ENCODE measurements around the gene PHF19. TPM values are rescaled to one million over a fixed set of nuclear protein-coding genes. Genes with fewer than 3 reads are reported as not detected.

PHF19 gene
- total RNA-seq, 8 experiments from 2014 or later: 5.2 to 44.0 (median 12.0) TPM

DNA sequence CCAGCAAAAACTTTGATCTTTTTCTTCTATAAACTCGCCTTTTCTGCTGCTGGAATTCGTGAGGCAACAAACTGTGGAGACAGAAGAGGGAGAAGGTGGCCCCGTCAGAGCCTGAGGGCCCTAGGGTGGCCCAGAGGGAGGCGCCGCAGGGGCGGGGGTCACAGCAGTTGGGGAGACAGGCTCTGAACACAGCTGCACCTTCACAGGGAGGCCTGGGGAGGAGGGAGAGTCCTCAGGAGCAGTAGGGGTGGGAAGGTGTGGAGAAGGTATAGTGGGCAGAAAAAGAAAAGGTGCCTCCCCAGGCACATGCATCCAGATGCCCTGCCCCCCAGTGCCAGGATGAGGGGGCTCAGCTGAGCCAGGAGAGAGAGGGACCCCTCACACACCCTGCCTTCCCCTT lies 15.1 kb downstream of the PHF19 start:
- H3K27ac ChIP-seq: no peak overlapping the region
- ATAC-seq (replicated peaks in 6 of 8): no peak
- in situ Hi-C loops (cut with MboI; ENCODE audit: low pct_unique_long_range_greater_than_20kb in 2 of 9, low sequenced_read_pairs in 9 of 9, unreplicated experiment in 9 of 9): no loop called here
- H3K4me1 ChIP-seq (replicated peaks in 1 of 2): peaks cover 8 to 18% of the 10 kb centered on the region in 2 donors
- H3K4me3 ChIP-seq: no peak overlapping the region
- WGBS, 10 experiments: 75 to 100% (median 100%) methylated on average over 1 to 2 of the region's 6 CpGs; no CpG with 5 or more reads in 7 of the 10 experiments

DNA sequence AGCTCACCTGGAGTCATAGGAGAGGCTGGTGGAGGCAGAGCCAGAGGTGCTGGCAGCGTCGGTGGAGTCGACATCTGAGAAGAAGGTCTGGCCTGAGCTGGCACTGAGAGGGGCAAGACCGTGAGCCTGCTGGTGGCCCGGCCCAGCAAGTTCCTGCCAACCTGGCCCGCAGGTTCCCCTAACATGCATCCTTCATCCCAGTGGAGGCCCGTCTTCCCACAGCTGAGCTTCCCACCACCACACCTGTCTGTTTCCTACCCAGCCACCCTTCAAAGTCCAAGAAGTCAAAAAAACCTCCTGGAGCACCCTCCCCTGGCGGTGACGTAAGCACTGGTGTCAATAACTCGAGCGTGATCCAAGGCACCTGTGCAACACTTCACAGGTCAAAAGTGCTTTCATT lies 16.9 kb downstream of the PHF19 start:
- H3K4me3 ChIP-seq: no peak overlapping the region
- peaks cover under 1 to 16% of the 10 kb centered on the region in 2 donors for H3K4me1 ChIP-seq (replicated peaks in 1 of 2)
- WGBS, 10 experiments: 79 to 100% (median 92%) methylated on average over 1 to 7 of the region's 11 CpGs; no CpG with 5 or more reads in 5 of the 10 experiments
- no peak for ATAC-seq (replicated peaks in 6 of 8)
- in situ Hi-C loops (cut with MboI; ENCODE audit: low pct_unique_long_range_greater_than_20kb in 2 of 9, low sequenced_read_pairs in 9 of 9, unreplicated experiment in 9 of 9): no loop called here
- H3K27ac ChIP-seq: peak overlapping the region in 1 of 2 donors; percentile 56

DNA sequence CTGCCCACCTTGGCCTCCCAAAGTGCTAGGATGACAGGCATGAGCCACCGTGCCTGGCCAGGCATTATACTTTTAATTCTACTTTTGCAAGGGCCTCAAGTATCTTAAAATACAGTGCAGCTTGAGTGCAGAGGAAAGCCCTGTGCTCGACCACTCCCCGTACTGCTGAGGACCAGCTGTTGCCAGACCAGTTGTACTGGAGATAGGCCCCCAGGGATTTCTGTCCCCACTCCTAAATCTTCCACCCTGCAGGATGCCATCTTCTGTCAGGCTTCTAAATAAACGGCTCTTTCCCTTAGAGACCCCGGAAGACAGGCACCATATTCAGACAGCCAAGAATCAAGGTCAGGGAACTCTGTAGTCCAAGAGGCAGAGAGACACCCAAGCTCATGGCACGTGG lies 17.6 kb downstream of the PHF19 start:
- peak overlapping the region in 1 of 2 donors; percentile 56 for H3K27ac ChIP-seq
- no peak for ATAC-seq (replicated peaks in 6 of 8)
- peaks cover 0 to 11% of the 10 kb centered on the region in 2 donors for H3K4me1 ChIP-seq (replicated peaks in 1 of 2)
- in situ Hi-C loops (cut with MboI; ENCODE audit: low pct_unique_long_range_greater_than_20kb in 2 of 9, low sequenced_read_pairs in 9 of 9, unreplicated experiment in 9 of 9): no loop called here
- no peak overlapping the region for H3K4me3 ChIP-seq
- 73 to 100% (median 89%) methylated on average over 1 to 6 of the region's 6 CpGs; no CpG with 5 or more reads in 4 of the 10 experiments for WGBS, 10 experiments

DNA sequence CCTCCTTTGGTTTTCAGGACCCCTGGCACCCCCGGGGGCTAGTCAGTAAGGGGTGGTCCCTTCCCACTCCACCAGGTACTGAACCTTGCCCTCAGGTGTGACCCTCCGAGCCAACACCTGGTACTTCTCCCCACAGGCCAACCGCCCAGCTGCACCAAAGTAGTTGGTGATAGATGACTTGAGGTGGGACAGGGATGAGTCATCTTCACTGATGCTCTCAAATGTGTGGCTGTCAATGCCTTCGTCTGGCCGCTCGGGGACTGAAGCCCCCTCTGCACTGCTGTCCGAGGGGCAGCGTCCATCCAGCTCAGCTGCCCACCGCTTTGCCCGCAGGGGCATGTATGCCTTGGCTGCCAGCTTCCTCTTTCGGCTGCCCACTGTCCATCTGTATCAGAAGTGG lies 19.1 kb downstream of the PHF19 start:
- H3K27ac ChIP-seq: peak overlapping the region in 1 of 2 donors; percentile 13
- ATAC-seq (replicated peaks in 6 of 8): peak in 2 of 8 experiments; percentile 8
- no peak overlapping the region for H3K4me3 ChIP-seq
- H3K4me1 ChIP-seq (replicated peaks in 1 of 2): peaks cover 0 to 11% of the 10 kb centered on the region in 2 donors
- in situ Hi-C loops (cut with MboI; ENCODE audit: low pct_unique_long_range_greater_than_20kb in 2 of 9, low sequenced_read_pairs in 9 of 9, unreplicated experiment in 9 of 9): no loop called here
- 80 to 100% (median 98%) methylated on average over 1 to 7 of the region's 11 CpGs; no CpG with 5 or more reads in 6 of the 10 experiments for WGBS, 10 experiments

DNA sequence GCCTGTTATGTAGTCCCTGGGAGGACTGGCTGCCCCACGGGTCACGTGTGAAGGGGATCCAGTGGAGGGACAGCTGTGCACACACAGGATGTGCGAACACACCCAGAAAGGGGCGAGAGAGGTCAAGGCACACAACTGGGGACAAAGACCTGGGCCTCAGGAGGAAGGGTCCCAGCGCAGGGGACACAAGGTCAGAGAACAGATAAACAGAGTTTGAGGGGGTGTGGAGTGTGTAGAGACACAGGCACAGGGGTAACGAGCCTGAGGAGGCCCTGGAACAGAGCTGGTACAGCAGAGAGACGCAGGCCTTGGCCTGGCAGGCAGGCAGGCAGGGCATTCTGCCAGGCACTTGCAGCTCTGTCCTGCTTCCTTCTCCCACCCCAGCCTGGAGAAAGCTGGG lies 19.5 kb downstream of the PHF19 start:
- in situ Hi-C loops (cut with MboI; ENCODE audit: low pct_unique_long_range_greater_than_20kb in 2 of 9, low sequenced_read_pairs in 9 of 9, unreplicated experiment in 9 of 9): no loop called here
- WGBS, 10 experiments: 40 to 100% (median 80%) methylated on average over 1 to 2 of the region's 7 CpGs; no CpG with 5 or more reads in 5 of the 10 experiments
- Histone ChIP-seq H3K4me1 (replicated peaks in 1 of 2) (peaks cover 0 to 13% of the 10 kb centered on the region in 2 donors), H3K27ac (peak overlapping the region in 1 of 2 donors; percentile 13), H3K4me3 (no peak overlapping the region)
- ATAC-seq (replicated peaks in 6 of 8): peak in 2 of 8 experiments; percentile 6 to 19

DNA sequence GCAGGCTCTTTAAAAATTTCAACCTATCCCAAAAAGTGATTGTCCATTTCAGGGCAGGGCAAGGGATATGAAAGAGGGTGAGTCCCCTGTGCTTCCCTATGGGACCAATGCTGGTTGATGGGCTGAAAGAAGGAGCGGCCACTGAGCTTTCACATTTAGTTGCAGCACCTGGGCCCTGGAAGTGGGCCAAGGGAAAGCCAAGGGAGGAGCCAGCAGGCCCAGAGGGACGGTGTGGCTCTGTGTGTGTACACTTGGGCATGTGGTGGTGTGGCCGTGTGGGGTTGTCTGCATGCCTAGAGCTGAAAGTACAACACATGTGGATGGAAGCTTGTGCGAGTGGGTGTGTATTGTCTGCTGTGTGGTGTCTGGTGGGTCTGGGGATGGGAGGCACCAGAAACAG lies 20.3 kb downstream of the PHF19 start:
- ATAC-seq (replicated peaks in 6 of 8): no peak
- in situ Hi-C loops (cut with MboI; ENCODE audit: low pct_unique_long_range_greater_than_20kb in 2 of 9, low sequenced_read_pairs in 9 of 9, unreplicated experiment in 9 of 9): no loop called here
- Histone ChIP-seq H3K4me1 (replicated peaks in 1 of 2) (peaks cover 4 to 20% of the 10 kb centered on the region in 2 donors), H3K4me3 (no peak overlapping the region), H3K27ac (no peak overlapping the region)
- WGBS, 10 experiments: 93 to 100% methylated on average over 1 to 3 of the region's 4 CpGs; no CpG with 5 or more reads in 8 of the 10 experiments

DNA sequence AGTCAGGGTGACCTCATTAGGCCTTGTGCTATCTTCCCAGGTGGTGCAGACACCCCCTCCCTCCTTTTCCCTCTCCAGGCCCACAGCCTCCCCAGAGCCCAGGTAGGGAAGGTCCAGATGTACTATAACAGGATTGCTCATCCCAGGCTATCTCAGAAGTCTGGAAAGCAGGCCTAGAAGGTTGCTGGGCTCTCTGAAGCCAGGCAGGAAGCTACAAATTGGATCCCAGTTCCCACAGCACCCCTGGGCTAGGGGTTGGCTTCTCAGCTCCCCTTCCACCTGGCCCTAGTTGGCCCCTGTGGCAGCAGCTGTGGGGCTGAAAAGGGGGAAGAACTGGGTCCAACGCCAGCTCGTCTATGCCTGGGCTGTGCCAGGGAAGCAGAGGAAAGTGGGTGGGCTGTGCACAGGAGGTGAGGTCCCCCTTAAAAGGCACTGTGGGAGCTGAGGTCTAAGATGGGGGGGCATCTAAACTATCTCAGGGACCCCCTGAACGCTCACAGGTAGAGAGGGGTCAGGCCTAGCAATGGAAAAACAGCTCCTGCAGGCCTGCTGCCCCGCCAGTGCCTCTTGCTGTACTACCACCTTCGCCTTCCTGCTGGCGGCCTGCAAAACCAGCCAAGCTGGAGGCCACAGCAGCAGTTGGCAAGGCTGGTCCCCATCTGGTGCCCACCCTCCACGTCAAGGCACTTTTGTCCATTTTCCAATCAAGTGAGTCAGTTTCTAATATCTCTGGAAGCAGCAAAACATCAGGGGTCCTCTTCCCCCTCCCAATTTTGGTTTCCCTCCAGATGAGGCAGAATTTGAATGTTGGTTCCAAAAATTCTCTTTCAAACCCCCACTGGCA lies 20.9 kb downstream of the PHF19 start:
- peak in 2 of 8 experiments; percentile 31 to 35 for ATAC-seq (replicated peaks in 6 of 8)
- Histone ChIP-seq H3K4me3 (no peak overlapping the region), H3K4me1 (replicated peaks in 1 of 2) (peaks cover 6 to 20% of the 10 kb centered on the region in 2 donors), H3K27ac (peak overlapping the region in 1 of 2 donors; percentile 25)
- WGBS, 10 experiments: 84 to 100% (median 94%) methylated on average over 1 to 6 of the region's 7 CpGs; no CpG with 5 or more reads in 4 of the 10 experiments
- in situ Hi-C loops (cut with MboI; ENCODE audit: low pct_unique_long_range_greater_than_20kb in 2 of 9, low sequenced_read_pairs in 9 of 9, unreplicated experiment in 9 of 9): no loop called here

DNA sequence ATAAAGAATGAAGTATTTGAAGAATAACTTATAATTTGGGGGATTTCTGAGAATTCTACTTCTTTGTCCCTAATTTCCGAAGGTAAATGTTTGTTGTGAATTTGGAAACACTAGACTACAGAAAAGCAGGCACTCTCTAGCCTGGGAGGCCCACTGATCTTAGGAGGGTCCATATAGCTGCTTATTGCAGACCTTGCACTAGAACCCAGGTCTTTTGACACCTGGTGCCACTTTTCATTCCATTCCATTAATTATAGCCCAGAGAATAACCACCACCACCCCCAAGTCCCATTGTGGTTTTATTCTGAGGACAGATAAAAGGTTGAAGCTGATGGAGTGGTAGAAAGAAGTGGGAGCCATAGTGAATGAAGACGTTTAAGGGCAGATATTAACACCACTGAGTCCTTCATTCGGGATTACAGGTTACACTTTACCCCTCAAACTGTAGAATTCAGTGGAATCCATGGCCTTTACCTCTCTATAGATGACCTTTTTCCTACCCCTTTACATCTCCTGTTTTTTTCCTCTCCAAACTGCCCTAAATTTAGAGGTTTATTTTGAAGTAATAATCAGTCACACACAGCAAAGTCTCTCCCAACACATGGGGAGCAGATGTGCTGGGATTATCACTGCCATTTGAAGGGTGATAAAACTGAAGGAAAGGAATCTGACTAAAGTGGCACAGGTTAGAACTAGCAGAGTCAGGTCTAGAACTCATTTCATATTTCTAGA lies 22.2 kb downstream of the PHF19 start:
- 50 to 100% (median 88%) methylated on average over 1 to 3 of the region's 3 CpGs; no CpG with 5 or more reads in 2 of the 10 experiments for WGBS, 10 experiments
- Histone ChIP-seq H3K27ac (no peak overlapping the region), H3K4me3 (no peak overlapping the region), H3K4me1 (replicated peaks in 1 of 2) (peaks cover 6 to 20% of the 10 kb centered on the region in 2 donors)
- in situ Hi-C loops (cut with MboI; ENCODE audit: low pct_unique_long_range_greater_than_20kb in 2 of 9, low sequenced_read_pairs in 9 of 9, unreplicated experiment in 9 of 9): no loop called here
- ATAC-seq (replicated peaks in 6 of 8): no peak

DNA sequence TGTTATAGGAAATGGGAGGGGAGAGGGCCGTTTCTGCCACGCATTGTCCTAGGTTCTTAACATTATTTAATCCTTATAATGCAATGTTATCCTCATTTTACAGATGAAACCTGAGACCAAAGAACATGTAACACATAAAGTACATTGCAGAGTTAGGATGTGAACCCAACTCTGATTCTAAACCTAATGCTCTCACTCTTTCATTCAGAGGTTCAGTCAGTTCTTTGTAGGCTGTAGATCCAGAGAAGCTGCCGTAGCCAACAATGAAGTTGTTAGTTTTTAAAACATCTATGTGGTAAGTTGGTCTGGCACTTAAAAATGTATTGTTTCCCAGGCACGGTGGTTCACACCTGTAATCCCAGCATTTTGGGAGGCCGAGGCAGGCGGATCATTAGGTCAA lies 23.8 kb downstream of the PHF19 start:
- 65 to 100% (median 90%) methylated on average over 2 to 6 of the region's 6 CpGs; no CpG with 5 or more reads in 1 of the 10 experiments for WGBS, 10 experiments
- no peak for ATAC-seq (replicated peaks in 6 of 8)
- H3K4me1 ChIP-seq (replicated peaks in 1 of 2): peaks cover 6 to 20% of the 10 kb centered on the region in 2 donors
- in situ Hi-C loops (cut with MboI; ENCODE audit: low pct_unique_long_range_greater_than_20kb in 2 of 9, low sequenced_read_pairs in 9 of 9, unreplicated experiment in 9 of 9): no loop called here
- no peak overlapping the region for H3K4me3 ChIP-seq
- H3K27ac ChIP-seq: no peak overlapping the region

DNA sequence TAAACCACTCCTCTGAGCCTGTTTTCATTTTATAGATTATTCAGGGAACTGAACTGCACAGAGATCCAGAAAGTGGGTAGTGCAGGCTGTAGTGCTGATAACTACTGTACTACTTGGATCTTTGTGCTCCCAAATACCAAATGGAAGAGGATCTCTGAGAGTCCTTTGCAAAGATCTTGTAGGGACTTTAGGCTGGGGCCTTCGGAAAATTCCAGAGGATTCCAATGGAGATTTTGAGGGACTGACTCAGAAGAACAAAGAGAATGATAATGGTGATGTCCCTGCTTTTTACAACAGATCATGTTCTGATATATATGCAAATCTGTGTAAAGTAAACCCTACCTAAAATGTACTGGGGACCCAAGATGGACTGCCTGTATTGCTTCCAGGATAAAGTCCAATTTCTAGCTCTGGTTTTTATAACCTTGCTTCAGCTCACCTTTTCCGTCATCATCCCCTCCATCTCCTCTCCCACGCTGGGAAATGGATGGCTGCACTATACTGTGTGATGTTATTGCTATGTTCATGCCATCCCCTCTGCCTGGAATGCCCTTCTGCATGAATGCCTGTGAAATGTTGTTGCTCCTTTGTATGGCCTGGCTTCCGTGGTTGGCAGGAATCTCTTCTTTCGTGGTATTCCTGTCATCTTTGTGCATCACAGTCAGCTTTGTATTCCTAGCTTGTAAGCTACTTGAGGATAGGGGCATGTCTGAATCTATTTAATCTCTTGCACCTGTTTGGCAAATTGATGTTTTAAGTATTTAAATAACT lies 24.6 kb downstream of the PHF19 start:
- in situ Hi-C loops (cut with MboI; ENCODE audit: low pct_unique_long_range_greater_than_20kb in 2 of 9, low sequenced_read_pairs in 9 of 9, unreplicated experiment in 9 of 9): no loop called here
- 0 to 100% (median 67%) methylated on average over 1 to 5 of the region's 5 CpGs; no CpG with 5 or more reads in 1 of the 10 experiments for WGBS, 10 experiments
- peaks cover 6 to 20% of the 10 kb centered on the region in 2 donors for H3K4me1 ChIP-seq (replicated peaks in 1 of 2)
- no peak overlapping the region for H3K27ac ChIP-seq
- peak in 6 of 8 experiments; percentile 51 to 68 (median 58) for ATAC-seq (replicated peaks in 6 of 8)
- H3K4me3 ChIP-seq: no peak overlapping the region

DNA sequence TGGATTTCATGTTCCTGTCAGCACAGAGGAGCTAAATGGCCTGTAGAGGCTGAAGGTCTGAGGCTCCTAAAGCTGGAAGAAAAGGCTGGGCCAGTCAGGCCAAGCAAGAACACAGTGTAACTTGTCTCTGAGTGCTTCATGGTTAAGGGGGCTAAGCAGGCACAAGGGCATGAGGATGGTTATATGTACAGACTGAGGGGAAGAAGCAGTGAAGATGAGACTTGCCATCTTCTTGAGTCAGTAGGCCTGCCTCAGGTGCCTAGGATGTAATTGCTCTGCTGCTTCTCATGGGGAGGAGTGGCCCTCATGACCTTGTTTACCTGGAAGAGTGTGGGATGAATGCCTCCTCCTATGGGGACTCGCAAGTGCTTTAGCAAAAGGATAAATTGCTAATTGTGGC lies 25.5 kb downstream of the PHF19 start:
- 100% methylated on average over 1 of the region's 1 CpG; no CpG with 5 or more reads in 8 of the 10 experiments for WGBS, 10 experiments
- Histone ChIP-seq H3K27ac (no peak overlapping the region), H3K4me1 (replicated peaks in 1 of 2) (peaks cover 6 to 20% of the 10 kb centered on the region in 2 donors), H3K4me3 (no peak overlapping the region)
- no peak for ATAC-seq (replicated peaks in 6 of 8)
- in situ Hi-C loops (cut with MboI; ENCODE audit: low pct_unique_long_range_greater_than_20kb in 2 of 9, low sequenced_read_pairs in 9 of 9, unreplicated experiment in 9 of 9): no loop called here

DNA sequence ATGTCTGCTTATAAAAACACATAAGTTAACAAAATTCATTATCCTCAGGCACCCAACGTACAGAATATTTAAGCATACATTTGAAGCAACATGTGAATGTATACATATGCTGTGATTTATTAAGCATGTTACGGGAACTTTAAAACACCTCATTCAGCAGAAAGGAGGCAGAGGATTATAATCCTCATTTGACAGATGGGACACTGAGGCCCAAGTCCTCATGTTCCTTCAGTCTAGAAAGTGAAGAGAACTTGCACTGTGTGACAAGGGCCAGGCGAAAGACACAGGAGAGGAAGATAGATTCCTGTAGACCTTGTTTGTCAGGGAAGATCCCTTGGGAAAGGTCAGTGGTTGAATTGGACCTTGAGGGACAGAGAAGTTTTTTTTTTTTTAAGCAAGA lies 26.7 kb downstream of the PHF19 start:
- WGBS, 10 experiments: 20 to 100% (median 89%) methylated on average over 1 to 3 of the region's 3 CpGs; no CpG with 5 or more reads in 1 of the 10 experiments
- no peak for ATAC-seq (replicated peaks in 6 of 8)
- in situ Hi-C loops (cut with MboI; ENCODE audit: low pct_unique_long_range_greater_than_20kb in 2 of 9, low sequenced_read_pairs in 9 of 9, unreplicated experiment in 9 of 9): no loop called here

More for the DNA sequence above, 26.7 kb downstream of the PHF19 start:
- Histone ChIP-seq H3K4me1 (replicated peaks in 1 of 2) (peaks cover 6 to 9% of the 10 kb centered on the region in 2 donors), H3K4me3 (no peak overlapping the region), H3K27ac (no peak overlapping the region)
